SU-DHL-6 (cell line): ENCODE results near the gene LRCH3.

ENCODE experiments used
- EZH2phosphoT487 ChIP-seq: fragments of 200-600 bp; sonication (generic), shearing (Covaris generic); conservative IDR thresholded peaks from 2 replicates; pipeline ENCODE4 v1.6.1; 2018; ENCODE audit warnings: mild to moderate bottlenecking, antibody characterized with exemption, low read length, moderate library complexity, mixed read lengths
- TF ChIP-seq, protein P1 (sequence below): fragments of 200-600 bp; sonication (generic); IDR thresholded peaks from one replicate; pipeline ENCODE4 v1.5.1; 2017; ENCODE audit warnings: antibody characterized with exemption, mild to moderate bottlenecking, low read length, moderate library complexity; ENCODE audit not compliant: insufficient read depth, poor library complexity, severe bottlenecking

DNA sequence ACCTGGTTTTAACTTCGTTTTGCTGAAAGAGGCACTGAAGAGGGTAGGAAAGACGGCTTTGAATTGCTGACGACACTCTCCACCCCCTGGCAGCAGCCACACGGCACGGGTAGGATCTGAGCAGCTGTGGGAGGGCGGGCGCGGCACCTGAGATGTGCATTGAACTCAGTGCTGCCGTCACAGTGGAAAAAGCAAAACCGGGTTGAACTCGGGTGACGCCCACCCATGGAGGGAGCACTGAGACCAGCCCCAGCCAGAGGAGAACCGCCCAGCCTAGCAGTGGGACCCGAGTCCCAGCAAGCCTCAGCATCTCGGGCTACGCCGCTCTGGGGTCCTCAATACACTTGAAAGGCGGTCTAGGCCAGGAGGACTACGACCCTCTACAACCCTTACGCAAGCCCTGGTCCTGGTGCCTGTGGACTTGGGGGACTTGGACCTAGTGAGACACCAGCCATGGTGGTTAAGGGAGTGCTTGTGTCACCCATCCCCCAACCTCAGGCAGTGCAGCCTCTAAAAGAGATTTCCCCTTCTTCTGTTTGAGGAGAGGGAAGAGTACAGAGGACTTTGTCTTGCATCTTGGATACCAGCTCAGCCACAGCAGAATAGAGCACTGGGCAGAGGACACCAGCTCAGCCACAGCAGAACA is 108.9 kb downstream of the LRCH3 start:
- TF ChIP-seq, protein P1, sequence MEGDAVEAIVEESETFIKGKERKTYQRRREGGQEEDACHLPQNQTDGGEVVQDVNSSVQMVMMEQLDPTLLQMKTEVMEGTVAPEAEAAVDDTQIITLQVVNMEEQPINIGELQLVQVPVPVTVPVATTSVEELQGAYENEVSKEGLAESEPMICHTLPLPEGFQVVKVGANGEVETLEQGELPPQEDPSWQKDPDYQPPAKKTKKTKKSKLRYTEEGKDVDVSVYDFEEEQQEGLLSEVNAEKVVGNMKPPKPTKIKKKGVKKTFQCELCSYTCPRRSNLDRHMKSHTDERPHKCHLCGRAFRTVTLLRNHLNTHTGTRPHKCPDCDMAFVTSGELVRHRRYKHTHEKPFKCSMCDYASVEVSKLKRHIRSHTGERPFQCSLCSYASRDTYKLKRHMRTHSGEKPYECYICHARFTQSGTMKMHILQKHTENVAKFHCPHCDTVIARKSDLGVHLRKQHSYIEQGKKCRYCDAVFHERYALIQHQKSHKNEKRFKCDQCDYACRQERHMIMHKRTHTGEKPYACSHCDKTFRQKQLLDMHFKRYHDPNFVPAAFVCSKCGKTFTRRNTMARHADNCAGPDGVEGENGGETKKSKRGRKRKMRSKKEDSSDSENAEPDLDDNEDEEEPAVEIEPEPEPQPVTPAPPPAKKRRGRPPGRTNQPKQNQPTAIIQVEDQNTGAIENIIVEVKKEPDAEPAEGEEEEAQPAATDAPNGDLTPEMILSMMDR, result no peak
- TF ChIP-seq EZH2phosphoT487, result no peak
